Adrenal gland (tissue), 12 donors: ENCODE results near the gene IMPA2. TPM values are rescaled to one million over a fixed set of nuclear protein-coding genes. Genes with fewer than 3 reads are reported as not detected.
A peak's percentile ranks its signal among the peaks of the same experiment; 100 is the strongest.

ENCODE experiments used
- DNase-seq, 7 donors: peaks; one replicate each; pipeline ENCODE4 v3.0.0-alpha.2; 2019 to 2020
- H3K27ac ChIP-seq, 5 donors: fragments of 200-600 bp; sonication (generic) in 4 of 5; 1 replicate in 3 of 5; 2 replicates in 2 of 5; pipeline versions ENCODE4 v1.5.1 to v1.8.0; 2016 to 2020; ENCODE audit warnings: mild to moderate bottlenecking in 1 of 5
- H3K27me3 ChIP-seq: fragments of 200-600 bp; 2 replicates; pipeline ENCODE4 v1.8.0; 2021
- H3K36me3 ChIP-seq, 2 donors: fragments of 200-600 bp; replicated peaks in 1 of 2; 1 replicate in 1 of 2; 2 replicates in 1 of 2; pipeline versions ENCODE4 v1.5.1 to v1.8.0; 2018 to 2022
- H3K4me1 ChIP-seq, 2 donors: fragments of 200-600 bp; replicated peaks in 1 of 2; 1 replicate in 1 of 2; 2 replicates in 1 of 2; pipeline versions ENCODE4 v1.5.1 to v1.8.0; 2018 to 2021
- H3K4me3 ChIP-seq, 4 donors: fragments of 200-600 bp; sonication (generic) in 3 of 4; one replicate each; pipeline ENCODE4 v1.5.1; 2016 to 2018
- H3K9me3 ChIP-seq, 3 donors: fragments of 200-600 bp; sonication (generic) in 1 of 3; replicated peaks in 1 of 3; 1 replicate in 2 of 3; 2 replicates in 1 of 3; pipeline versions ENCODE4 v1.5.1 to v1.8.0; 2016 to 2021
- POLR2A ChIP-seq, 2 donors: fragments of 450-650 bp; IDR thresholded peaks; one replicate each; pipeline ENCODE4 v1.6.1; 2017; ENCODE audit warnings: antibody characterized with exemption in 2 of 2, mild to moderate bottlenecking in 2 of 2, moderate library complexity in 1 of 2
- WGBS, 4 donors: extraction: QIAGEN DNeasy Blood & Tissue Kit in 2 of 4; methylation state at CpG; one replicate each; pipeline versions ENCODE4 v1.1.5 to v1.1.7; 2013 to 2017; 5-methylcytosine and 5-hydroxymethylcytosine counted together
- intact Hi-C, 2 donors: fragments of 100-400 bp; cut with DNase I; formaldehyde crosslinking; loops; one replicate each; pipeline versions ENCODE4 v1.14.1 to v1.15.0; 2022 to 2023
- polyA plus RNA-seq, 3 donors: library from polyadenylated mRNA; stranded (reverse); fragments of 200-250 nt in 2 of 3; fragments of 350-450 nt in 1 of 3; fragmentation: Illumina TruSeq in 1 of 3; extraction: RNeasy Lipid Tissue Mini Kit (QIAGEN cat#74804) in 1 of 3; gene quantifications; one replicate each; pipeline ENCODE4 v1.2.3, GENCODE V29; 2013 to 2014
- total RNA-seq, 9 donors: library from RNA; depleted of rRNA in 4 of 9; stranded (reverse); fragments of >200 nt in 4 of 9; fragments of 120-200 nt in 1 of 9; fragmentation: NEBNext Ultra II Directional in 1 of 9; extraction: Animal tissue kit (Norgen Biotek cat#: 25700) in 1 of 9; gene quantifications; one replicate each; pipeline versions ENCODE4 v1.1.0 to v1.2.4, GENCODE V29; 2013 to 2023
- TF ChIP-seq, protein P1 (sequence below), 6 experiments: fragments of 450-650 bp in 4 of 6; fragments of 200-600 bp in 2 of 6; sonication (generic) in 1 of 6; IDR thresholded peaks; 1 replicate in 5 of 6; 2 replicates in 1 of 6; pipeline versions ENCODE4 v1.5.1 to v1.8.0; 2016 to 2021; ENCODE audit warnings: antibody characterized with exemption in 6 of 6, mild to moderate bottlenecking in 2 of 6, moderate library complexity in 1 of 6
- donor health status: healthy with polysubstance abuse.
- donor health status: Bipolar disorder and iron deficiency.
- donor health status: DM: yes; HTN: yes; CAD: no.
- donor health status: DM: no; HTN: no; CAD: no.
- donor health status: DM: no; HTN: no; CAD: no.
- donor health status: DM: yes; HTN: yes; CAD: no.

IMPA2 gene
- total and polyA plus RNA-seq, 12 donors = 7.9 to 41.3 (median 20.4) TPM

DNA sequence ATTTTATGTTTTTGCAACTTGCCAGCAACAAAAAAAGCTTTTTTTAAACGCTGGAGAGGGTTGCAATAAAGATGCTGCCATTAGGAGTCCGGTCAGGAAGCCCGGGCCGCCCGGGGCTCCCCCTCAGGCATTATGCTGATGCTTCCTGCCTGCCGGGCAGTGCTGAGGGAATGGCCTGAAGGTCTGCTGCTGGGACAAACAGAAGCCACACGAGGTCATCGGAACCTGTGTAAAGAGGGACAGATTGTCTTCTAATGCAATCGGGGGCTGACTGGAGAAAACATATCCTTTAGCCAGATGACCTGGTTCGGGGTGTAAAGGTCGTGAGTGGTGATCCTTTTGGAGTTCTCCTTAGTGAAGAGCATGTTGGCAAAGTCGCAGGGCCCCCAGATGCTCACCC lies 2.3 kb downstream of the IMPA2 start:
- peak in 2 of 7 donors; percentile 39 for DNase-seq
- TF ChIP-seq, protein P1, sequence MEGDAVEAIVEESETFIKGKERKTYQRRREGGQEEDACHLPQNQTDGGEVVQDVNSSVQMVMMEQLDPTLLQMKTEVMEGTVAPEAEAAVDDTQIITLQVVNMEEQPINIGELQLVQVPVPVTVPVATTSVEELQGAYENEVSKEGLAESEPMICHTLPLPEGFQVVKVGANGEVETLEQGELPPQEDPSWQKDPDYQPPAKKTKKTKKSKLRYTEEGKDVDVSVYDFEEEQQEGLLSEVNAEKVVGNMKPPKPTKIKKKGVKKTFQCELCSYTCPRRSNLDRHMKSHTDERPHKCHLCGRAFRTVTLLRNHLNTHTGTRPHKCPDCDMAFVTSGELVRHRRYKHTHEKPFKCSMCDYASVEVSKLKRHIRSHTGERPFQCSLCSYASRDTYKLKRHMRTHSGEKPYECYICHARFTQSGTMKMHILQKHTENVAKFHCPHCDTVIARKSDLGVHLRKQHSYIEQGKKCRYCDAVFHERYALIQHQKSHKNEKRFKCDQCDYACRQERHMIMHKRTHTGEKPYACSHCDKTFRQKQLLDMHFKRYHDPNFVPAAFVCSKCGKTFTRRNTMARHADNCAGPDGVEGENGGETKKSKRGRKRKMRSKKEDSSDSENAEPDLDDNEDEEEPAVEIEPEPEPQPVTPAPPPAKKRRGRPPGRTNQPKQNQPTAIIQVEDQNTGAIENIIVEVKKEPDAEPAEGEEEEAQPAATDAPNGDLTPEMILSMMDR (IDR thresholded peaks at IDR 0.05) = no peak
- no peak for TF ChIP-seq POLR2A (IDR thresholded peaks at IDR 0.05)
- Histone ChIP-seq H3K4me1 (peaks cover 8 to 30% of the 10 kb centered on the region in 2 donors), H3K9me3 (no peaks in the 10 kb centered on the region), H3K27ac (no peak overlapping the region), H3K36me3 (no peaks in the 10 kb centered on the region), H3K27me3 (no peaks in the 10 kb centered on the region), H3K4me3 (no peak overlapping the region)
- intact Hi-C loops = no loop called here
- WGBS, 4 donors = 66 to 86% (median 75%) methylated on average over 12 of the region's 12 CpGs

DNA sequence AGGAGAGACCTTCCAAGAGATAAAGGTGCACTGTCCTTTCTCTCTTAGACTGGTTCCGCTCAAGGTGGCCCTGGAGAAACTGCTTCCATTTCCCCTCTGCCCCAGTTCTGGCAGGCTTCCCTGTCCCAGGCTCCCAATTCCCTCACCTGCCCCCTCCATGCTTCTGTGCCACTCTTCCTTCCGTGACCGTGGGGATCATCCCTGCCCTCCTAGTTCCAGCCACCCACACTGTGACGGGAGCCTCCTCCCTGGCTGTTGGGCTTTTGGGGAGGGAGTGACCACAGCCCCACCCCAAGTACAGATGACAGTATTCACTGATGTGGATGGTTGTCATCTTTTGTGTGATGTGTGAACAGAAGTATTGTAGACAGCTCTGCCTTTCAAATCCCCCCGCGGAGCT lies 2.8 kb downstream of the IMPA2 start:
- H3K27ac ChIP-seq = no peak overlapping the region
- no peak for DNase-seq
- WGBS, 4 donors = 87 to 97% (median 94%) methylated on average over 6 of the region's 6 CpGs
- H3K4me1 ChIP-seq = peaks cover 8 to 30% of the 10 kb centered on the region in 2 donors
- H3K9me3 ChIP-seq = no peaks in the 10 kb centered on the region
- H3K27me3 ChIP-seq = no peaks in the 10 kb centered on the region
- TF ChIP-seq, protein P1 (IDR thresholded peaks at IDR 0.05) = no peak
- TF ChIP-seq POLR2A (IDR thresholded peaks at IDR 0.05) = no peak
- H3K4me3 ChIP-seq = no peak overlapping the region
- H3K36me3 ChIP-seq = no peaks in the 10 kb centered on the region
- intact Hi-C loops = no loop called here

DNA sequence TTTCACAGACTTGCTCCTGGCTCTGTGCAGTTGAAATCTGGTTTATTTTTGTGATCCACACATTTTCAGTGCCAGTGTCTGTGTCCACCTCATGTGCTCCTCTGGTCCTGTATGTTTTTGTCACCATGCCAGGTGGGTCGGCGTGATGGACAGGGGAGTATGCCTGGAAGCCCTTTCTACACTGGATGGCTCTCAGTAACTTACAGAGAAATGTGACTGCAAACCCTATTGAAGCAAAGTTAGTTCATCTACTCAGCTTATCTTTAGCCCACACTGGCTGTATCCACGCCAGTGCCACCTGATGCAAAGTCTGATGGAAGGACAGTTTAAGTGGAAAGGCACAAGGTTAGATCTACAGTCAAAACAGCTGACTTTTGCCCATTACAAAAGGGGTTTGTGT lies 4.3 kb downstream of the IMPA2 start:
- no peak for DNase-seq
- 91 to 97% (median 93%) methylated on average over 3 of the region's 3 CpGs for WGBS, 4 donors
- Histone ChIP-seq H3K4me3 (no peak overlapping the region), H3K27ac (no peak overlapping the region), H3K4me1 (peaks cover 0 to 20% of the 10 kb centered on the region in 2 donors), H3K27me3 (no peaks in the 10 kb centered on the region), H3K36me3 (no peaks in the 10 kb centered on the region), H3K9me3 (no peaks in the 10 kb centered on the region)
- no peak for TF ChIP-seq POLR2A (IDR thresholded peaks at IDR 0.05)
- TF ChIP-seq, protein P1 (IDR thresholded peaks at IDR 0.05) = no peak
- intact Hi-C loops = no loop called here

DNA sequence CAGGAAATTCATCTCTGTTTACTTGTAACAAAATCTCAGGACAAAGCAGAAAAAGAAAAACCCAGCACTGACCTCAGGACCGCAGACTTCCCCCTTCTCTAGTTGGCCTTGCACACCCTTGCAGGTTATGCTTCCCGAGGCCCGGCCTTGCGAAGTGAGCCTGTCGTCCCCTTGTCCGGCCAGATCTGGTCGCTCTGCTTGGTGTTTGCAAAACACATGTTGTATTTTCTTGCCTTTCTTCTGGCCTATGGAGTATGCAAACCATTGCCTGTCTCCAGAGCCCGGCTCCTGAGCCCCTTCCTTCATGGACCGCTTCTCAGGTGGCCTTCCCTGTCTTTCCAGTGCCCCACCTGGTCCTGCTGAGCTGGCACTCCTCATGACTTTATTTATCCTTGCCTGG lies 4.8 kb downstream of the IMPA2 start:
- Histone ChIP-seq H3K4me3 (no peak overlapping the region), H3K36me3 (no peaks in the 10 kb centered on the region), H3K27me3 (no peaks in the 10 kb centered on the region), H3K27ac (no peak overlapping the region), H3K4me1 (peaks cover 0 to 20% of the 10 kb centered on the region in 2 donors), H3K9me3 (no peaks in the 10 kb centered on the region)
- WGBS, 4 donors = 86 to 93% (median 88%) methylated on average over 9 of the region's 9 CpGs
- no peak for TF ChIP-seq POLR2A (IDR thresholded peaks at IDR 0.05)
- TF ChIP-seq, protein P1 (IDR thresholded peaks at IDR 0.05) = no peak
- intact Hi-C loops = no loop called here
- no peak for DNase-seq
